Esophagus (tissue), 2 donors: ENCODE measurements around the gene GNG8. TPM values are rescaled to one million over a fixed set of nuclear protein-coding genes. Genes with fewer than 3 reads are reported as not detected.
A peak's percentile ranks its signal among the peaks of the same experiment; 100 is the strongest.
"Not testable (repeated sequence)": the region's sequence is repeated elsewhere in the genome, so short reads cannot be mapped to it uniquely, and the experiment has no call there.

Experiments
- H3K27ac ChIP-seq, 2 donors: one replicate each; pipeline ENCODE4 v1.5.1; 2013; ENCODE audit warnings: low read depth in 2 of 2, mild to moderate bottlenecking in 2 of 2, inconsistent platforms in 1 of 2, low read length in 1 of 2, moderate library complexity in 1 of 2
- H3K27me3 ChIP-seq, 2 donors: one replicate each; pipeline ENCODE4 v1.6.1; 2013; ENCODE audit warnings: low read length in 2 of 2, control low read depth in 1 of 2, mild to moderate bottlenecking in 1 of 2; ENCODE audit not compliant: insufficient read depth in 2 of 2, control insufficient read depth in 1 of 2
- H3K36me3 ChIP-seq, 2 donors: one replicate each; pipeline ENCODE4 v1.6.1; 2013; ENCODE audit warnings: low read length in 1 of 2; ENCODE audit not compliant: control insufficient read depth in 2 of 2, insufficient read depth in 2 of 2
- H3K4me1 ChIP-seq, 2 donors: one replicate each; pipeline ENCODE4 v1.6.1; 2013; ENCODE audit warnings: low read length in 1 of 2; ENCODE audit not compliant: control insufficient read depth in 2 of 2, insufficient read depth in 2 of 2
- H3K4me3 ChIP-seq, 2 donors: one replicate each; pipeline ENCODE4 v1.5.1; 2013; ENCODE audit warnings: low read length in 2 of 2, mild to moderate bottlenecking in 2 of 2, low read depth in 1 of 2, moderate library complexity in 1 of 2
- H3K9me3 ChIP-seq, 2 donors: one replicate each; pipeline ENCODE4 v1.6.1; 2013; ENCODE audit warnings: mild to moderate bottlenecking in 2 of 2, low read depth in 1 of 2, low read length in 1 of 2, moderate library complexity in 1 of 2; ENCODE audit not compliant: control insufficient read depth in 2 of 2, insufficient read depth in 1 of 2
- WGBS, 2 donors: extraction: QIAGEN DNeasy Blood & Tissue Kit; methylation state at CpG; one replicate each; pipeline ENCODE4 v1.1.7; 2013; 5-methylcytosine and 5-hydroxymethylcytosine counted together
- polyA plus RNA-seq, 2 donors: library from polyadenylated mRNA; stranded (reverse); fragments of 200-250 nt; gene quantifications; one replicate each; pipeline ENCODE4 v1.2.3, GENCODE V29; 2013
- donor health status: healthy with polysubstance abuse.
- donor health status: Bipolar disorder and iron deficiency.

The GNG8 gene
- polyA plus RNA-seq, 2 donors: not detected

DNA sequence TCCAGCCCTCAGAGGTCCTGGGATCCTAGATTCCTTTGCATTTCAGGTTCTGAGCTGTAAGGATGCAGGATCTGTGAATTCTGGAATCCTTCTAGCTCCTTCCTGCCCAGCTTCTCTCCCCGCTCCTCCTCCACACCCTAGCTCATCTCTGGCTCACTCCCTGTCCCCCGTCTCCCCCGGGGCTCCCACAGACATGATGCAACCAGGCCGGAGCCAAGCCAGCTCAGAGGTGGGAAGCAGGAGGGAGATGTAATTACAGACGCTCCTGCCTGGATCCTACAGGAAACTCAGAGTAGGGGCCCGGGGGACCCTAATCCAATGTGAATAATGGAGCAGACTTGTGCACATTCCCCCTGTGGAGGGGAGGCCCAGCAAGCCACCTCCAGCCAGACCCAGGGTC lies 4.5 kb downstream of the GNG8 start:
- Histone ChIP-seq H3K4me3 (no peak overlapping the region), H3K27ac (no peak overlapping the region), H3K27me3 (no peaks in the 10 kb centered on the region), H3K4me1 (peaks cover 5 to 10% of the 10 kb centered on the region in 2 donors), H3K9me3 (no peaks in the 10 kb centered on the region), H3K36me3 (no peaks in the 10 kb centered on the region)
- 53 to 59% methylated on average over 6 of the region's 6 CpGs for WGBS, 2 donors

DNA sequence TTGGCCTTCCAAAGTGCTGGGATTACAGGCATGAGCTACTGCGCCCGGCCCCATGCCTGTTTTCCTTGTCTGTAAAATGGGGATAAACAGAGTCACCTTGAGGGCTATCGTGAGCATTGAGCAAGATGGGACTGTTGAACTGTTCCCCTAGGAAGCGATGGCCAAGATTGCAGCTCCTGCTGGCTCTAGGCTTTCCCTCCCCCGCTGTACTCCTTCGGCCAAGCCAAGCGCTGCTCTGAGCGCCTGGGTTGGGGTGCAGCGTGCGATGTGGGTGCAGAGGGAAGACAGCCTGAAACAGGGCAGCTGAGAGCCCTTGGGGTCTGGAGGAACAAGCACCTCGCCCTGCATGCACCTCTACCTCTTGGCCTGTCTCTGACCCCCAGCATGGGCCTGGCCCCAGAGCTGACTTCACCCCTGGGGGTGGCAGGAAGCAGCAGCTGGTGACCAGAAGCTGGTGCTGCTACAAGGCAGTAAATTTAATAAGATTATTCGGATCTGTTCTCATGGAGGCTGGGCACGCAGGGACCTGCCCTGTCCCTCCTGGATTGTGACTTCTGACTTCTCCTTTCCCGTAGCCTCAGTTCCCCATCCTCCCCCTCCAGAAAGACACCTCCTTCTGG lies 5.3 kb downstream of the GNG8 start:
- H3K4me1 ChIP-seq: peaks cover 5 to 10% of the 10 kb centered on the region in 2 donors
- no peak overlapping the region for H3K4me3 ChIP-seq
- no peaks in the 10 kb centered on the region for H3K36me3 ChIP-seq
- no peaks in the 10 kb centered on the region for H3K27me3 ChIP-seq
- 81 to 82% methylated on average over 14 of the region's 14 CpGs for WGBS, 2 donors
- no peak overlapping the region for H3K27ac ChIP-seq
- no peaks in the 10 kb centered on the region for H3K9me3 ChIP-seq

DNA sequence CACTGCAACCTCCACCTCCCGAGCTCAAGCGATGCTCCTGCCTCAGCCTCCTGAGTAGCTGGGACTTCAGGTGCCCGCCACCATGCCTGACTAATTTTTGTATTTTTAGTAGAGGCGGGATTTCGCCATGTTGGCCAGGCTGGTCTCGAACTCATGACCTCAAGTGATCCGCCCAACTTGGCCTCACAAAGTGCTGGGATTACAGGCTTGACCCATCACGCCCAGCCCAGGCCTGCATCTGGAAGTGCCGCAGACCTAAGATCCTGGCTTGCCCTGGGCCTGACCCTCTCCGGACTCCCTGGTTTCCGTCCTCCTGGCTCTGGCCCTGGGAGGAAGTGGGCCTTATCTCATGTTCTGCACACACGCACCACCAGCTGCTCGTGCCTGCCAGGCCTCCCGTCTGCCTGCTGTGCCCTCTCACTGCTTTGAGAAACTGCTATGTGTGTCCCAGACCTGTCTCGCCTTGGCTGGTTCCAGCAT lies 6.4 kb downstream of the GNG8 start:
- H3K4me1 ChIP-seq: peaks cover 3 to 10% of the 10 kb centered on the region in 2 donors

DNA sequence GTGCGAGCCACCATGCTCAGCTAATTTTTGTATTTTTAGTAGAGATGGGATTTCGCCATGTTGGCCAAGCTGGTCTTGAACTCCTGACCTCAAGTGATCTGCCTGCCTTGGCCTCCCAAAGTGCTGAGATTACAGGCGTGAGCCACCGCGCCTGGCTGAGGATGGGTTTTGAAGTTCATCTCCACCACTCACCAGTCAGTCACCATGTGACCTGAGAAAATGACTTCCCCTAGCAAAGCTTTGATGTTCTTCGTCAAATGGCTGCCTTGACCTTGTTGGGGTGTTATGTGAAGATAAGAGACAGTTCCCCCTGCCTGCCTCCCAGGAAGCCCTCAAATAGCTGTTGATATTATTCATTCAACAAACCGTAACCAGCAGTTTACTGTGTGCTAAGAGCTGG lies 7.0 kb downstream of the GNG8 start:
- H3K27me3 ChIP-seq, H3K9me3 ChIP-seq, H3K27ac ChIP-seq, H3K36me3 ChIP-seq, H3K4me1 ChIP-seq, H3K4me3 ChIP-seq: not testable (repeated sequence)
- WGBS, 2 donors: 88 to 91% methylated on average over 7 of the region's 7 CpGs

More for the DNA sequence above, 6.4 kb downstream of the GNG8 start:
- H3K9me3 ChIP-seq: no peaks in the 10 kb centered on the region
- H3K27ac ChIP-seq: no peak overlapping the region
- H3K36me3 ChIP-seq: no peaks in the 10 kb centered on the region
- H3K27me3 ChIP-seq: no peaks in the 10 kb centered on the region
- 79 to 84% methylated on average over 15 of the region's 15 CpGs for WGBS, 2 donors
- no peak overlapping the region for H3K4me3 ChIP-seq

DNA sequence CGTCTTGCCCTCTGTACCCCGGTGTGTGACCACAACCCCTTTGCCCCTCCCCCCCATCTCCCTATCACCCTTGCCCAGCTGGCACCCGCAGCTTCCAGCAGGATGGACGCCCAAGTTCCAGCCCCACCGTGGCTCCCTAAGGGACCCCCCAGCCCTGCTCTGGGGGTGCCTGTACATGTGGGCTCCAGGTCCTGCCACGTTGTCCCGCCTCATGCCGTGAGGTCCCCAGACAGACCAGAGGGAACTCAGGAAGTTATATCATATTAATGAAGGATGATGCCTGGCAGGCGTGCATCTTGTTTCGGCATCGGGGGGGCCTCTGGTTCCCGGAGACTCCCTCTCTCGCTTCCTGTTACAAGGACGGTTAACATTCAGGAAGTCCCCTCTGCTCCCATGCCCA lies 9.6 kb downstream of the GNG8 start:
- Histone ChIP-seq H3K27me3 (no peaks in the 10 kb centered on the region), H3K4me1 (peaks cover 0 to 3% of the 10 kb centered on the region in 2 donors), H3K36me3 (no peaks in the 10 kb centered on the region), H3K4me3 (no peak overlapping the region), H3K27ac (peak overlapping the region in 1 of 2 donors; percentile 6), H3K9me3 (no peaks in the 10 kb centered on the region)
- 62 to 68% methylated on average over 13 to 14 of the region's 14 CpGs for WGBS, 2 donors

DNA sequence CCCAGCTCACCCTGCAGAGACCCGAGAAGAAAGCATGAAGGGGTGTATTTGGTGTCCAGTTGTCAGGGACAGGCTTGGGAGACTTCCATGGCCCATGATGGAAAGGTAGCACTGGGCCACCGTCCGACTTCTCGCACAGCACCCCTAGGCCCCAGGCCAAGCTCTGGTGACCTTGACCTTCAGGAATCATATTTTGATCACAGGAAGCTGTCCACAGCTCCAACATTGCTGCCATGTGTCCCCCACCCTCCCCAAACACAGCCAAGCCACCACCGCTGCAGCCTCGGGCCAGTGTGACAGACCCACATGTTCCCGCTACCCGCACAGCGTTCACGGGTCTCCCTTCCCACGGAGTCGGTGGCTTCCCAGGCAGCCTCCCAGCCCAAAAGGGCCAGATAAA lies 10.3 kb downstream of the GNG8 start:
- H3K36me3 ChIP-seq: no peaks in the 10 kb centered on the region
- no peak overlapping the region for H3K4me3 ChIP-seq
- no peaks in the 10 kb centered on the region for H3K9me3 ChIP-seq
- 80 to 82% methylated on average over 12 of the region's 12 CpGs for WGBS, 2 donors
- peaks cover 0 to 2% of the 10 kb centered on the region in 2 donors for H3K4me1 ChIP-seq
- no peaks in the 10 kb centered on the region for H3K27me3 ChIP-seq
- H3K27ac ChIP-seq: peak overlapping the region; percentile 62

DNA sequence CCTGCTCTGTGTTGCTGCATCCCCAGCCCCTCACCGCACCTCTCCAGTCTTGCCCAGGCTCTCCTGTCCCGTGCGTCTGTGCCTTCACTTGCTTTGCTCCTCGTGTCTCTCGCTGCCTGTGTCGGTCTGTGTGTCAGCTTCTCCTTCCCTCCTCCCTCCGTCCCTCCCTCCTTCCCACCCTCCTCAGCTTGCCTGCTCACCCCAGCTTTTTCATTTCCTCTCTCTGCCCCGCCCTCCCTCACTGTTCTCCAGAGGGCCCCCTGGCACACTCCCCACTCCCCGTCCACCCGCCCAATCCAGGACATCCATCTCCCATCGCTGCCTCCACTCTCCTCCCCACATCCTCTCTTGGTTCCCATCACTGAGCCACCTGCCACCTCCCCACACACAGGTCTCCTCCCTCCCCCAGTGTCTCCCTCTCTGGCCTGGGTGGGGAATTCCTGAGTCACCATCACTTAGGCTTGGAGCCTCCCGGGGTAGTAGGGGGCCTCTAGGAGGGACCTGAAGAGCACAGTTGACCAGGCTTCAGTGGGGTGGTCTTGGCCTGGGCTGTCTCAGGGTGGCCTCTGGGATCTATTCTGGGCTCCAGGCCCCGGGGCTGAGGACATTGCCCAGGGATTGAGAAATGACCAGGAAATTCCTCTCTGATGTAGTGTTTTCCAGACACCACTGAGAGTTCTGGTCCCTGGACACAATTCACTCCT lies 10.9 kb downstream of the GNG8 start, which contains the start of gene PTGIR:
PTGIR (minus strand) TSS at position 132 of the 704 bp plus-strand sequence. CDS start 864 bp downstream, outside the sequence.
- WGBS, 2 donors: 30 to 32% methylated on average over 13 of the region's 13 CpGs
- peak within 1 kb of the TSS; percentile 62 for H3K27ac ChIP-seq
- H3K27me3 ChIP-seq: no peaks in the 10 kb centered on the region
- no peaks in the 10 kb centered on the region for H3K4me1 ChIP-seq
- H3K9me3 ChIP-seq: no peaks in the 10 kb centered on the region
- H3K4me3 ChIP-seq: no peak within 1 kb of the TSS
- no peaks in the 10 kb centered on the region for H3K36me3 ChIP-seq

DNA sequence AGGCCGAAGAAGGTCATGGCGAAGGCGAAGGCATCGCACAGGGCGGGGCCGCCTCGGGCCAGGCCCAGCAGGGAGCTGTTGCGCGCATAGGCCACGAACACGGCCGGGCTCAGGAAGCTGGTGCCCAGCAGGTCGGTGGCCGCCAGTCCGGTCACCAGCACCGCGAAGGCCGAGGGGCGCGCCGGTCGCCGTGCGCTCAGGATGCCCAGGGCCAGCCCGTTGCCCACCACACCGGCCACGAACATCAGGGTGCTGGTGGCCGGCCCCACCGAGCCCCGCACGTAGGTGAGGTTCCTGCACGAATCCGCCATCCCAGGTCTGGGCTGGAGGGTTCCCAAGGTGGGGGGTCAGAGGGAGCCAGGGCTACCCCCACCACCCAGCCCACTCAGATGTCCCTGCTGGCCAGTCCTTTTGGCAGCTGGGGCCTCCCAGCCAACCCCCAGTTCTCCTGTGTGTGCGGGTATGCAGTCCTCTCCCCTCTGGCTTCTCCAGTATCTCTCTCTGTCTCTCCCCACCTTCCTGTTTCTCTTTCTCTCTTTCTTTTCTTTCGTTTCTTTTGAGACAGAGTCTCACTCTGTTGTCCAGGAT lies 12.0 kb downstream of the GNG8 start:
- 90 to 92% methylated on average over 33 to 35 of the region's 35 CpGs for WGBS, 2 donors

DNA sequence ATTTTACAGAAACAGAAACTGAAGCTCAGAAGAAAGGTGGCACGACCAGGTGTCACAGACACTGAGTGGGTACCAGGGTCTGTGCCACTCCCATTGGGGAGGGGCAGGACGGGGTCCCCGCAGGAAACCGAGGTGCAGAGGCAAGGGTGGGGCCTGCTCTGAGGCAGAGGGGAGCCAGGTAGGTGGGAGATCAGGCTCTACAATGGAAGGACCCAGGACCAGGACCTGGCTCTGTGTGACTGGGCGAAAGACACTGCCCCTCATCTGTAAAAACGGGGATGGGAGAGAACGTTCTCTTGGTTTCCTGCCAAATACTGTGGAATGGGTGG lies 13.9 kb downstream of the GNG8 start:
- Histone ChIP-seq H3K27ac (no peak overlapping the region), H3K27me3 (no peaks in the 10 kb centered on the region), H3K9me3 (no peaks in the 10 kb centered on the region), H3K4me3 (no peak overlapping the region), H3K4me1 (no peaks in the 10 kb centered on the region), H3K36me3 (no peaks in the 10 kb centered on the region)
- 46 to 49% methylated on average over 7 of the region's 7 CpGs for WGBS, 2 donors

More for the DNA sequence above, 12.0 kb downstream of the GNG8 start:
- H3K27me3 ChIP-seq: no peaks in the 10 kb centered on the region
- H3K27ac ChIP-seq: no peak overlapping the region
- H3K4me1 ChIP-seq: no peaks in the 10 kb centered on the region
- no peak overlapping the region for H3K4me3 ChIP-seq
- no peaks in the 10 kb centered on the region for H3K36me3 ChIP-seq
- no peaks in the 10 kb centered on the region for H3K9me3 ChIP-seq
